ENCODE results near the gene SLC35A2. TPM values are rescaled to one million over a fixed set of nuclear protein-coding genes. Genes with fewer than 3 reads are reported as not detected.

Gene SLC35A2
- total RNA-seq, 2 donors from 2014 or later, result 34.8 to 50.7 TPM

DNA sequence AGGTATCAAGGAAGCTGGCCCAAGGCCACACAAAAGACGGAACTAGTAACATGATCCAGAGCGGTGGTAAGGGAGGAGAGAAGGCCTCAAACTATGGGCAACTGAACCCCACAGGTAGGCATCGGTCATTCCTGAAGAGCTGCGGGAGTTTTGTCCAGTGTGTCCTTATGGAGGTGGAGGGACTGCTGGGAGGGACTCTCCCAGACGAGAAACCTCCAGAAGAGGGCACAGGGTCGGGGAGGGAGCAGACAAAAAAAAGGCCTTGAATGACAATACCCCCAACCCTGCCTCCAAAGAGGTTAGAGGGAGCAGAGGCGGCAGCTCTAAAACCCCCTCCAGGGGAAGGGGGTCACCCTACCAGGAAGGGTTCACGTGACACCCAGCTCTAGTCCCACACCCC lies 7.3 kb downstream of the SLC35A2 start:
- Mint-ChIP-seq H3K4me3 (no peak overlapping the region), H3K36me3 (ENCODE audit: low read depth) (peaks cover 2% of the 10 kb centered on the region), H3K27ac (no peak overlapping the region), H3K4me1 (peaks cover 2% of the 10 kb centered on the region), H3K27me3 (no peaks in the 10 kb centered on the region)
- no peaks in the 10 kb centered on the region for H3K9me3 ChIP-seq (ENCODE audit: control insufficient read depth, low read length, poor library complexity, severe bottlenecking)
- DNase-seq (no peak), ATAC-seq (no peak)

DNA sequence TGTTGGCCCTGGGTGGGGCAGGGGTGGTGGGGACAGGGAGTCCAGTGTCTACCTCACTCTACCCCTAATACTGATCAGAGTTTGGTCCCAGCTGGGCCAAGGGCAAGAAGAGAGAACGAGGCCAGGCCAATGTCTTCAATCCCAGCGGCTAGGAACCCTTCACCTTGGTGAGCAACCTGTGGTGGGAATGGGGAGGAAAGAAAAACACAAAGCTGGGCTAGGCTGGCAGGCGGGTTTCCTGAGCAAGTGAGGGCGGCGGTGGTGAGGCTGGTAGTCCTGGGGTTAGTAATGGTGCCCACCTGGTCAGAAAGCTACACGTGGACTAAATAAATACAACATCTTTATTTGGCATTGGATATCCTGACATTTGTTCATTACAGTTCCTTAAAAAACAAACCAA lies 8.2 kb downstream of the SLC35A2 start:
- Mint-ChIP-seq H3K4me3 (peak overlapping the region; percentile 15), H3K36me3 (ENCODE audit: low read depth) (peaks cover 2% of the 10 kb centered on the region), H3K27me3 (no peaks in the 10 kb centered on the region), H3K4me1 (peaks cover 4% of the 10 kb centered on the region), H3K27ac (peak overlapping the region; percentile 34)
- no peak for ATAC-seq
- H3K9me3 ChIP-seq (ENCODE audit: control insufficient read depth, low read length, poor library complexity, severe bottlenecking), result no peaks in the 10 kb centered on the region
- no peak for DNase-seq

DNA sequence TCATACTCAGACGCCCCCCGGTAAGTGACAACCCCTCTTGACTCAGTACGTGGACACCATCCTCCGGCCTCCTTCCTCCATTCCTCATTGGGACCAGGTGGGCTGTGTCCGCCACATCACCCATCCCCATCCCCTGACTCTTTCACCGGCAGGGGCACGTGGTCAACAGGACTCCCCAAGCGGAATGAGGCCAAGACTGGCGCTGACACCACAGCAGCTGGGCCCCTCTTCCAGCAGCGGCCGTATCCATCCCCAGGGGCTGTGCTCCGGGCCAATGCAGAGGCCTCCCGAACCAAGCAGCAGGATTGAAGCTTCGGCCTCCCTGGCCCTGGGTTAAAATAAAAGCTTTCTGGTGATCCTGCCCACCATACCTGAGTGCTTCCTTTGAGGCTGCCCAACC lies 8.7 kb downstream of the SLC35A2 start:
- Mint-ChIP-seq H3K27me3 (no peaks in the 10 kb centered on the region), H3K4me3 (no peak overlapping the region), H3K27ac (peak overlapping the region; percentile 34), H3K4me1 (peaks cover 9% of the 10 kb centered on the region), H3K36me3 (ENCODE audit: low read depth) (peaks cover 2% of the 10 kb centered on the region)
- H3K9me3 ChIP-seq (ENCODE audit: control insufficient read depth, low read length, poor library complexity, severe bottlenecking), result no peaks in the 10 kb centered on the region
- DNase-seq, result no peak
- no peak for ATAC-seq

DNA sequence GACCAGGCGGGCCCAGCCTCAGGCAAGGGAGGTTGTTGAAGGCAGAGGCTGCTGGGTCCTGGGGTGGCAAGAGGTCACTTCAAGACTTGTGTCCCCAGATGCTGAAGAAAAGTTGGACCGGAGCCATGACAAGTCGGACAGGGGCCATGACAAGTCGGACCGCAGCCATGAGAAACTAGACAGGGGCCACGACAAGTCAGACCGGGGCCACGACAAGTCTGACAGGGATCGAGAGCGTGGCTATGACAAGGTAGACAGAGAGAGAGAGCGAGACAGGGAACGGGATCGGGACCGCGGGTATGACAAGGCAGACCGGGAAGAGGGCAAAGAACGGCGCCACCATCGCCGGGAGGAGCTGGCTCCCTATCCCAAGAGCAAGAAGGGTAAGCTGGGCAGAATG lies 9.3 kb downstream of the SLC35A2 start:
- Mint-ChIP-seq H3K27me3 (no peaks in the 10 kb centered on the region), H3K36me3 (ENCODE audit: low read depth) (peaks cover 2% of the 10 kb centered on the region), H3K4me3 (no peak overlapping the region), H3K4me1 (peaks cover 10% of the 10 kb centered on the region), H3K27ac (peak overlapping the region; percentile 34)
- no peaks in the 10 kb centered on the region for H3K9me3 ChIP-seq (ENCODE audit: control insufficient read depth, low read length, poor library complexity, severe bottlenecking)
- DNase-seq (no peak), ATAC-seq (no peak)

DNA sequence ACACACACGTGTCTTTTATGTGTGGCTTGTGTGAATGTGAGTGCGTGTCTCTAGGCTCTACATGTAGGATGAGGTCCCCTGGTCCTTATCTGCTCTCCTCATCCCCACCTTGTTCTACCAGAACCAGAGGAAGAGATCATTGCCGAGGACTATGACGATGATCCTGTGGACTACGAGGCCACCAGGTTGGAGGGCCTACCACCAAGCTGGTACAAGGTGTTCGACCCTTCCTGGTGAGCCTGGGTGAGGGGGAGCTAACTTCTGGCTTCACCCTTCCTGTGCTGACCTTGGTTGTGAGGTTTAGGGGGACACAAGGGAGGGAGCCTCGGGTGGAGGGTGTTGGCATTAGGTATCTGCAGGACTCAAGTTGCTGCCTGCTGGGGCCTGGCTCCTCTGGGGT lies 10.4 kb downstream of the SLC35A2 start:
- no peaks in the 10 kb centered on the region for H3K9me3 ChIP-seq (ENCODE audit: control insufficient read depth, low read length, poor library complexity, severe bottlenecking)
- DNase-seq (no peak), ATAC-seq (no peak)
- Mint-ChIP-seq H3K27me3 (no peaks in the 10 kb centered on the region), H3K4me3 (no peak overlapping the region), H3K4me1 (peaks cover 13% of the 10 kb centered on the region), H3K27ac (peak overlapping the region; percentile 49), H3K36me3 (ENCODE audit: low read depth) (peaks cover 2% of the 10 kb centered on the region)

DNA sequence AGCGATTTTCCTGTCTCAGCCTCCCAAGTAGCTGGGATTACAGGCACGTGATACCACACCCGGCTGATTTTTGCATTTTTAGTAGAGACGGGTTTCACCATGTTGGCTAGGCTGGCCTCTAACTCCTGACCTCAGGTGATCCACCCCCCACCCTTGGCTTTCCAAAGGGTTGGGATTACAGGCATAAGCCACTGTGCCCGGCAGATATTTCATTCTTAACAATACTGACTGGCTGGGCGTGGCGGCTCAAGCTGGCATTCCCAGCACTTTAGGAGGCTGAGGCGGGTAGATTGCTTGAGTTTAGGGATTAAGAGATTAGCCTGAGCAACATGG lies 12.4 kb downstream of the SLC35A2 start:
- no peak for ATAC-seq
- Mint-ChIP-seq H3K27ac (no peak overlapping the region), H3K4me1 (peaks cover 13% of the 10 kb centered on the region), H3K27me3 (no peaks in the 10 kb centered on the region), H3K36me3 (ENCODE audit: low read depth) (peaks cover 2% of the 10 kb centered on the region), H3K4me3 (peak overlapping the region; percentile 28)
- no peak for DNase-seq
- H3K9me3 ChIP-seq (ENCODE audit: control insufficient read depth, low read length, poor library complexity, severe bottlenecking), result no peaks in the 10 kb centered on the region

DNA sequence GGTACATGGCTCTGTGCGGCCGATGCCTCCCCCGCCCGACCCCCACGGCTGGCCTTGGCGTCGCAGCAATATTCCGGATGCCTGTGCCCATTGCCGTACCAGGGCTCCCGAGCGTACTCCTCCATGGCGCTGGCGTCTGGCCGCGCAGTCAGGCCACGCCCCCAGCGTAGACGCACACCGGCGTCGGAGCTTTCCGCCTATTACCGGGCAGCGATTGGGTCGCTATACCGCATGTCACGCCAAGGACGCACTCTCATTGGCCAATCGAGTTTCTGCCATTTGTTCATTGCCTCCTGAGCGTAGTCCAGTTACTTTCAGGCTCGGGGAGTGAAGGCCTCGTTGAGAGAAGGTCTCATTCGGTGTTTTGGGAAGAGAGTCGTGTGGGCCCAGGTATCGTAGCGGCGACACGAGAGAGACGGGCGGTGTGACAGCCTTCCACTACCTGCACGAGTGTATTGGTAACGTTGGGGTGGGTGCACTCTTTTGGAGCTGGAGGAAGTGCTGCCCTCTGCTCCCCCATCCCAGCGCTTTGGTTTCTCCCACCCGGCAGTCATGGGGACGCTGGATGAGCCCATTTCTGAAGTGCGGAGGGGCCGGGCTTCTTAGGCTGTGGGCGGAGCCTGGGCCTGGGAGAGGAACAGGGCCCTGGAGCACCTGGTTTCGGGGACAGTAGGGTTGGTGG lies 13.7 kb downstream of the SLC35A2 start, which contains the start of the genes PQBP1 and TIMM17B:
Gene PQBP1, plus strand, starts transcription at position 306 of the 682 bp plus-strand sequence. CDS start 580 bp downstream, outside the sequence.
Gene TIMM17B, minus strand, starts transcription at position 144 of the 682 bp plus-strand sequence. Its CDS starts 19 bp downstream, at position 125.
- Mint-ChIP-seq H3K27me3 (no peaks in the 10 kb centered on the region), H3K27ac (peak within 1 kb of the TSS; percentile 93), H3K4me1 (peaks cover 11% of the 10 kb centered on the region), H3K36me3 (ENCODE audit: low read depth) (peaks cover 2% of the 10 kb centered on the region), H3K4me3 (peak within 1 kb of the TSS; percentile 95)
- ATAC-seq, result peak; percentile 86
- no peaks in the 10 kb centered on the region for H3K9me3 ChIP-seq (ENCODE audit: control insufficient read depth, low read length, poor library complexity, severe bottlenecking)
- DNase-seq, result peak; percentile 73 to 81 (median 78)

DNA sequence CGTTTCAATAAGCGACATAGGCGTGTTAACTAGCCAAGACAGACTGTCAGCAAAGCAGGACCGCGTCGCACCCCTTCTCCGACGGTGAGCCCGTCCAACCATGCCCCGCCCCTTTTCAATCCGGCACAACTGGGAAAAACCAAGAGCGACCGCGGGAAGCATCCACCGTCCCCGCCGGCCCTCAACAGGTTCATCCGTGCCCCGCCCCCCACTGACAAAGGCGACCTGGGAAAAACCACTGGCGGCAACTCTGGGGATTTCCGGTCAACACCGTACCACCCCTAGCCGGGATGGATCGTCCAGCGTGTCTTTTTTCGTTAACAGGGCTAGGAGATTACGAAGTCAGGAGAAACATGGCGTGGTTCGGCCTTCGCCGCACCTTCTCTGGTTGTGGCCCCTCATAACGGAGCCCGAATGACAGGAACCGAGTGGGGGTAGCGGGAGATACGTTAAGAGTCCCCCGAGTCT lies 14.3 kb downstream of the SLC35A2 start:
- H3K27me3 Mint-ChIP-seq, result no peaks in the 10 kb centered on the region
- peak overlapping the region; percentile 95 for H3K4me3 Mint-ChIP-seq
- DNase-seq (peak in 2 of 3 donors; percentile 48 to 60), ATAC-seq (peak; percentile 41)
- peak overlapping the region; percentile 93 for H3K27ac Mint-ChIP-seq
- peaks cover 1% of the 10 kb centered on the region for H3K36me3 Mint-ChIP-seq (ENCODE audit: low read depth)
- H3K4me1 Mint-ChIP-seq, result peaks cover 11% of the 10 kb centered on the region
- H3K9me3 ChIP-seq (ENCODE audit: control insufficient read depth, low read length, poor library complexity, severe bottlenecking), result no peaks in the 10 kb centered on the region

DNA sequence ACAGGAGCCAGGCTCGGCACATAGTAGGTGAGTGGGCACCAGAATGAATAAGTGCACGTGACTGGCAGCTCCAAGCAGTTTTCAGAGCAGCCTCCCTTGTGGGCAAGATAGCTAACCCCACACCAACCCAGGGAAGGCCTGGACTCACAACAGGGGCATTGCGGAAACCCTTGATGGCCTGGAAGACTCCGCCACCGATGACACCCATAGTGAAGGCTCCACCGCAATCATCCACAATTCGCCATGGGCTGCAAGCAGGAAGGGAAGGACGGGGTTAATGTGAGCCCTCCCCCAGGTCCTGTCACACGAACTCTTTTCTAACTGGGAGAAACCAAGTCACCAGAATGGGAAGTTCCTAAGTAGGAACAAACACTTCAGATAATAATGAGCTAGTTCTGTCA lies 14.8 kb downstream of the SLC35A2 start:
- H3K9me3 ChIP-seq (ENCODE audit: control insufficient read depth, low read length, poor library complexity, severe bottlenecking), result no peaks in the 10 kb centered on the region
- Mint-ChIP-seq H3K4me1 (peaks cover 14% of the 10 kb centered on the region), H3K4me3 (peak overlapping the region; percentile 95), H3K36me3 (ENCODE audit: low read depth) (no peaks in the 10 kb centered on the region), H3K27ac (peak overlapping the region; percentile 93), H3K27me3 (no peaks in the 10 kb centered on the region)
- DNase-seq (no peak), ATAC-seq (no peak)

DNA sequence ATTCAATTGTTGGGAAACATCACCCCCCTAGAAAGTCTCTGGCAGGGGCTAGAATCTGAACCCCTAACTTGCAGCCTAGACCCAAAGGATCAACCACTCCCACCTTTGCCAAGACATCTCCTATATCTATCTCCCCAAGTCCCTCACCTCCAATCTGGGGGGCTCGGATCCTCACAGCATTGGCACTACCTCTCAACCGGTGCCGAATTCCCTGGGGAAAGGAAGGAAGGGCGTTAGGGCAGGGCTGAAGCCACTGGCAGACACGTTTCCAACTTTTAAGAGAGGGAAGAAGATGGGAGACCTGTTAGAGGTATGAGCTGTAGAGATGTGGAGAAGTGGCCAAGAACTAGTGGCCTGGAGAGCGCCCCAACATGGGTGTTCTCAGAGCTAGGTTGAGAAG lies 16.6 kb downstream of the SLC35A2 start:
- Mint-ChIP-seq H3K27ac (no peak overlapping the region), H3K27me3 (no peaks in the 10 kb centered on the region), H3K4me1 (peaks cover 24% of the 10 kb centered on the region), H3K4me3 (peak overlapping the region; percentile 75), H3K36me3 (ENCODE audit: low read depth) (no peaks in the 10 kb centered on the region)
- DNase-seq, result no peak
- ATAC-seq, result no peak
- H3K9me3 ChIP-seq (ENCODE audit: control insufficient read depth, low read length, poor library complexity, severe bottlenecking), result no peaks in the 10 kb centered on the region

DNA sequence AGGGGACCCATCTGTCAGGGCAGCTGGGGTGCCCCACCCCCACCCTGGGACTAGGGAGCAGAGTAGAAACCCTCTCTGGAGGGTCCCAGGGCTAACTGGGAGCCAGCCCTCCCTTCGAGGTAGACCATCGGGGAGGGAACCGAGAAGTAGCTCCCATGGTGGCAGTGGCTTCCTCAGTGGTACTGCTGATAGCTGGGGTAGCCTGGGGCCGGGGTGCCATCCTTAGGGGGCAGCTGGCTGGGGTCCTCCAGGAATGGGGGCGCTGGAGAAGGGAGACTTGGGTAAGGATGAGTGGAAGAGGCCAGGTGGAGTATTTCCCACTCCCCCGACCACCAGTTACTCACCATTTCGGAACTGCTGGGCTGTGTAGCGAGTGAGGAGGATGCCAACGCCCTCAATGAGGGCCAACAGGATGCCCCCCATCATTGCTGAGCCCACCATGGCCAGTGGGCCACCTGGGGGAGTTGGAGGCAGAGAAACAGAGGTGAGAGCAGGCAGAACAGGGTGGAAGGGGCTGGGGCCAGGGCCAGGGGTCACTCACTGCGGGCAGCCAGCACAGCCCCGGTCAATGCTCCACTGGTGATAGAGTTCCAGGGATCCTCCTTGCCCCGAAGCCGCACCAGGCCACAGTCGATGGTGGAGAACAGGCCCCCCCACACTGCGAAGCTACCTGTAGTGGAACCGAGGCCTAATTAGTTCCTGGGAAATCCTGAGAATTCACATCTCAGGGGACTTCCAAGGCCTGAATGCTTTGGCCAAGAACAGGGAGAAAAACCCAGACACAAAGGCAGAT lies 17.7 kb downstream of the SLC35A2 start:
- Mint-ChIP-seq H3K36me3 (ENCODE audit: low read depth) (no peaks in the 10 kb centered on the region), H3K27ac (no peak overlapping the region)

DNA sequence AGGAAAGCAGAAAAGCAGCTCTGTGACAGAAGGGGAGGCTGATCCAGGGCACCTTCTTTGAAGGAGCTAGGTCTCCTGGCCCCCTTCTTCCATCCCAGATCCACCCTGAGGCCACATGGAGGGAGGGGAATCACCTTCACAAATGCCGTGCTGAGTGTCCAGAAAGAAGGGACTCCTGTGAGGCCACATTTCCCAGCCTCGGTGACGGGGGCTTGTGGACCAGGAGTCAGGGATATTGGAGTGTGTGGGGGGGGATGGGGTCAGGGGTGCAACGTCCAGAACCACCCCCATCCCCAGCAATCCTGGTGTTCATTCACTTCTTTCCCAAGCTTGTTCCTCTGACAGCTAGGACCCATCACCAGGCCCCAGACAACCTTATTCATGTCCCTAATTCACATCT lies 18.6 kb downstream of the SLC35A2 start:
- Mint-ChIP-seq H3K27me3 (no peaks in the 10 kb centered on the region), H3K27ac (no peak overlapping the region), H3K4me1 (peaks cover 19% of the 10 kb centered on the region), H3K4me3 (no peak overlapping the region), H3K36me3 (ENCODE audit: low read depth) (no peaks in the 10 kb centered on the region)
- DNase-seq (no peak), ATAC-seq (no peak)
- H3K9me3 ChIP-seq (ENCODE audit: control insufficient read depth, low read length, poor library complexity, severe bottlenecking), result no peaks in the 10 kb centered on the region

More for the DNA sequence above, 17.7 kb downstream of the SLC35A2 start:
- no peak overlapping the region for H3K4me3 Mint-ChIP-seq
- no peaks in the 10 kb centered on the region for H3K9me3 ChIP-seq (ENCODE audit: control insufficient read depth, low read length, poor library complexity, severe bottlenecking)
- ATAC-seq, result no peak
- peaks cover 24% of the 10 kb centered on the region for H3K4me1 Mint-ChIP-seq
- no peak for DNase-seq
- no peaks in the 10 kb centered on the region for H3K27me3 Mint-ChIP-seq

DNA sequence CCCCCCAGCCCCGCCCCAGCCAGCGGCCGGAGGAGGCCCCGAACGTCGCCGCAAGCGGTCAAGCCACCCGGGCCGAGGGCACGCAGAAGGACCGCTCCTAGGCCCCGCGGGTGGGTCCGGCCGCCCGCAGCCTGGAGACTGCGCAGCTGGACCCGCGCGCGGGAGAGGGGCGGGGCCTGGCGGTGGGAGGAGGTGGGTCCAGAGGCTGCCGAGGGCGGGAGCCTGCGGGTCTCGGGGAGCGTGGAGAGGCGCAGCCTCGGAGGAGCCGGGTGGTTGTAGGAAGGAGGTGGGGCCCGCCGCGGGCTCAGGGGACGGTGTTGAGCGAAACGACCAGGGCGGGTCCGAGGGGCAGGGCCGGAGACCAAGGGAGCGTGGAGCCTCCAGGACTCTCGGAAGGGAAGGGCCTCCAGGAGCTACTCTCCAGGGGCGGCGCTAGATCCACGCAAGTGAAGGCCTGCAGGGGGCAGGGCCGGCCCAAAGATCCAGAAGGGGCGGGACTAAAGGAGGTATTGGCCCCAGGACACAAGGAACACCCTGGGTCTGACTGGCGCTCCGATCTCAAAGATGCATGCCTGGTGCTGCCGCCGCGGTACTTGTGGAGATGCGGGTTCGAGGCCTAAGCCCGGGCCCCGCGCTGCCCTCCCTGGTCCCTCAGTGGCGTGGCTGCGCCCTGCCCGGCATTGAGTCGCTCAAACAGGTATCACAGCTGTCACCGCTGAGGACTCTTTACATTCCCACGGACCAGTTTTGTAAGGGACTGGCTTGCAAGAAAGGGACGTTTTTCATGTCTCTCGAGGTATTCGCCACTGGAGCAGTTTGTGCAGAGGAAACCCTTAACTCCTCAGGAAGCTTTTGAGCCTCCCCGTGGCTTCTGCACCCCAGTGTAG lies 19.8 kb downstream of the SLC35A2 start:
- H3K9me3 ChIP-seq (ENCODE audit: control insufficient read depth, low read length, poor library complexity, severe bottlenecking), result no peaks in the 10 kb centered on the region
- ATAC-seq (peak; percentile 92), DNase-seq (peak; percentile 60 to 70 (median 62))
- Mint-ChIP-seq H3K4me1 (peaks cover 13% of the 10 kb centered on the region), H3K27me3 (no peaks in the 10 kb centered on the region), H3K4me3 (peak overlapping the region; percentile 97), H3K27ac (peak overlapping the region; percentile 41), H3K36me3 (ENCODE audit: low read depth) (no peaks in the 10 kb centered on the region)
